Neural cell (in vitro differentiated cells): Measurements from ENCODE around the gene CD300C.

ENCODE experiments used
- CTCF ChIP-seq: fragments of 450-650 bp; IDR thresholded peaks from 2 replicates; pipeline ENCODE4 v1.5.1; 2014; ENCODE audit warnings: antibody characterized with exemption, mild to moderate bottlenecking, moderate library complexity; ENCODE audit not compliant: poor library complexity, severe bottlenecking
- EP300 ChIP-seq: fragments of 450-650 bp; conservative IDR thresholded peaks from 2 replicates; pipeline ENCODE4 v1.6.1; 2014; ENCODE audit warnings: antibody characterized with exemption, mild to moderate bottlenecking, moderate library complexity; ENCODE audit not compliant: poor library complexity, severe bottlenecking
- EZH2 ChIP-seq: fragments of 200-600, 300-800 bp; shearing (Covaris generic), sonication (generic); IDR thresholded peaks from 2 replicates; pipeline ENCODE4 v1.6.1; 2014; ENCODE audit warnings: antibody characterized with exemption, low read length, borderline replicate concordance, mild to moderate bottlenecking; ENCODE audit not compliant: insufficient read depth, poor library complexity, severe bottlenecking
- MXI1 ChIP-seq: fragments of 450-650 bp; conservative IDR thresholded peaks from 2 replicates; pipeline ENCODE4 v1.6.1; 2014; ENCODE audit warnings: antibody characterized with exemption, mild to moderate bottlenecking; ENCODE audit not compliant: poor library complexity, severe bottlenecking
- POLR2AphosphoS5 ChIP-seq: IDR thresholded peaks from 2 replicates; pipeline ENCODE4 v1.6.1; 2012
- RAD21 ChIP-seq: fragments of 450-650 bp; conservative IDR thresholded peaks from 2 replicates; pipeline ENCODE4 v1.6.1; 2014; ENCODE audit warnings: antibody characterized with exemption, mild to moderate bottlenecking, moderate library complexity
- SMC3 ChIP-seq: fragments of 450-650 bp; conservative IDR thresholded peaks from 2 replicates; pipeline ENCODE4 v1.6.1; 2014; ENCODE audit warnings: antibody characterized with exemption, mild to moderate bottlenecking, moderate library complexity; ENCODE audit not compliant: poor library complexity
- TAF1 ChIP-seq: IDR thresholded peaks from 2 replicates; pipeline ENCODE4 v1.6.1; 2012; ENCODE audit warnings: low read depth
- TF ChIP-seq, protein P1 (sequence below): IDR thresholded peaks from 2 replicates; pipeline ENCODE4 v1.6.1; 2012; ENCODE audit warnings: borderline replicate concordance

DNA sequence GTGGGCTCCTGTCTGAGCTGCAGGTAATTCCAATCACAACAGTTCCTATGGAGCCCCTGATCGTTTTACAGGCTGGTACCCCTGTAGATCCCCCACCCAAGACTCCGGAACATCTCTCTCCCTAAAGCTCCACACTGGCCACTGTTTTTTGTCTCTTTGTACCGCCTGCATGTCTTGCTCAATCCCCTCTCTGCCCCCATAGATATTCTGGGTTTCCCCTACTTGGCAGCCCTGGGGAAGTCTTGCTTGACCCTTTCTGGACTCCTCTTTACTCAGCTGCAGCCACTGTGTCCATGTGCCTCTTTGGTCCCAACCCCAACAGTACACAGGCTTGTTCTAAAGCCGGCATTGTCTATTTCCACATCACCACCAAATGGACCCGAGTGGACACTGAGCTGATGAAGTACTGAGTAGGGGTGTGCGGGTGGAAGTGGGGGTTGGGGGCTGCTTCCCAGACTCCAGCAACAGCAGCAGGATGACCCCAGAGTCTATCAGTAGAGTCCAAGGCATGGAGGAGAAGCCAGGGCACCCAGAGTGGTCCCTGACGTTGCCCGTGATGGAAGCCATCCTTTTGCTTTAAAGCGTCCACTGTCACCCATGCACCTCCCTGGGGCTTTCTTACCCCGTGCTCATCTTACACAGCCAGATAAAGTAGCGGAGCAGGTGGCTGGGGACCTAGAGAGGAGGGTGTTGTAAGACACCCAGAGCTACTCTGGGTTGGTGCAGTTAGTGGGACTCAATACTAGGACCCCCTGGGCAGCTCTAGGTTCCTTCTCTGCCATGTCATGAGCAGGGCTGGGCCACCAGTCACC is 21.1 kb downstream of the CD300C start:
- no peak for TF ChIP-seq CTCF
- TF ChIP-seq RAD21, result no peak
- no peak for TF ChIP-seq POLR2AphosphoS5
- no peak for TF ChIP-seq SMC3
- no peak for TF ChIP-seq EP300
- TF ChIP-seq EZH2, result no peak
- no peak for TF ChIP-seq TAF1
- TF ChIP-seq, protein P1, sequence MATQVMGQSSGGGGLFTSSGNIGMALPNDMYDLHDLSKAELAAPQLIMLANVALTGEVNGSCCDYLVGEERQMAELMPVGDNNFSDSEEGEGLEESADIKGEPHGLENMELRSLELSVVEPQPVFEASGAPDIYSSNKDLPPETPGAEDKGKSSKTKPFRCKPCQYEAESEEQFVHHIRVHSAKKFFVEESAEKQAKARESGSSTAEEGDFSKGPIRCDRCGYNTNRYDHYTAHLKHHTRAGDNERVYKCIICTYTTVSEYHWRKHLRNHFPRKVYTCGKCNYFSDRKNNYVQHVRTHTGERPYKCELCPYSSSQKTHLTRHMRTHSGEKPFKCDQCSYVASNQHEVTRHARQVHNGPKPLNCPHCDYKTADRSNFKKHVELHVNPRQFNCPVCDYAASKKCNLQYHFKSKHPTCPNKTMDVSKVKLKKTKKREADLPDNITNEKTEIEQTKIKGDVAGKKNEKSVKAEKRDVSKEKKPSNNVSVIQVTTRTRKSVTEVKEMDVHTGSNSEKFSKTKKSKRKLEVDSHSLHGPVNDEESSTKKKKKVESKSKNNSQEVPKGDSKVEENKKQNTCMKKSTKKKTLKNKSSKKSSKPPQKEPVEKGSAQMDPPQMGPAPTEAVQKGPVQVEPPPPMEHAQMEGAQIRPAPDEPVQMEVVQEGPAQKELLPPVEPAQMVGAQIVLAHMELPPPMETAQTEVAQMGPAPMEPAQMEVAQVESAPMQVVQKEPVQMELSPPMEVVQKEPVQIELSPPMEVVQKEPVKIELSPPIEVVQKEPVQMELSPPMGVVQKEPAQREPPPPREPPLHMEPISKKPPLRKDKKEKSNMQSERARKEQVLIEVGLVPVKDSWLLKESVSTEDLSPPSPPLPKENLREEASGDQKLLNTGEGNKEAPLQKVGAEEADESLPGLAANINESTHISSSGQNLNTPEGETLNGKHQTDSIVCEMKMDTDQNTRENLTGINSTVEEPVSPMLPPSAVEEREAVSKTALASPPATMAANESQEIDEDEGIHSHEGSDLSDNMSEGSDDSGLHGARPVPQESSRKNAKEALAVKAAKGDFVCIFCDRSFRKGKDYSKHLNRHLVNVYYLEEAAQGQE, result no peak
- TF ChIP-seq MXI1, result no peak
